GM19397 (cell line): ENCODE measurements around the gene C1QTNF3.
"Not testable (repeated sequence)": the region's sequence is repeated elsewhere in the genome, so short reads cannot be mapped to it uniquely, and the experiment has no call there.

Source experiments
- ATAC-seq: cut with Tn5 transposase; IDR thresholded peaks from one replicate; pipeline ENCODE4 v1.9.1; 2021; ENCODE audit warnings: mild to moderate bottlenecking, moderate library complexity; ENCODE audit not compliant: unreplicated experiment

The C1QTNF3 gene, protein sequence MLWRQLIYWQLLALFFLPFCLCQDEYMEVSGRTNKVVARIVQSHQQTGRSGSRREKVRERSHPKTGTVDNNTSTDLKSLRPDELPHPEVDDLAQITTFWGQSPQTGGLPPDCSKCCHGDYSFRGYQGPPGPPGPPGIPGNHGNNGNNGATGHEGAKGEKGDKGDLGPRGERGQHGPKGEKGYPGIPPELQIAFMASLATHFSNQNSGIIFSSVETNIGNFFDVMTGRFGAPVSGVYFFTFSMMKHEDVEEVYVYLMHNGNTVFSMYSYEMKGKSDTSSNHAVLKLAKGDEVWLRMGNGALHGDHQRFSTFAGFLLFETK

GRCh38 chr5:34043099-34043876 is at the start of gene C1QTNF3:
TSS of gene C1QTNF3 (minus strand) at chr5:34043213. CDS start at chr5:34043125, 88 bp downstream.
- ATAC-seq, result no peak

DNA sequence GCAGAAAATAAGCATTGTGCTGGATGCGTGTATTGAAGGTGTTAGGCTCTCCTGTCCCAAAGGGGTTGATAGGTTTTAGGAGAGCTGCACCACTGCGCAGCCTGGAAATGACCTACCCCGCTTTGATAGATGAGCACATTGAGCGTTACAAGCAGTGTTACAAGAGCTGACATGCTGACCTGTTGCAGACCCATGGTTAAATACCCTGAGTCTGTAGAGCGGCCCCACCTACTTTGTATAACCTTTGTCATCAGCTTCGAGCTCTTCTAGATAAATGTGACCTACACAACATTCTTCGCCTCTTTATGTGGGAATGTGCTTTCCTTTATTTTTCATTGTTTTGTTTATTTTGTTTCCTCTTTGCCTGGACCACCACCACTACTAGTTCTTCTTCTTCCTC is 48.0 kb upstream of the C1QTNF3 start:
- ATAC-seq, result not testable (repeated sequence)

GRCh38 chr5:34089802-34090201 is 46.8 kb upstream of the C1QTNF3 start:
- not testable (repeated sequence) for ATAC-seq

DNA sequence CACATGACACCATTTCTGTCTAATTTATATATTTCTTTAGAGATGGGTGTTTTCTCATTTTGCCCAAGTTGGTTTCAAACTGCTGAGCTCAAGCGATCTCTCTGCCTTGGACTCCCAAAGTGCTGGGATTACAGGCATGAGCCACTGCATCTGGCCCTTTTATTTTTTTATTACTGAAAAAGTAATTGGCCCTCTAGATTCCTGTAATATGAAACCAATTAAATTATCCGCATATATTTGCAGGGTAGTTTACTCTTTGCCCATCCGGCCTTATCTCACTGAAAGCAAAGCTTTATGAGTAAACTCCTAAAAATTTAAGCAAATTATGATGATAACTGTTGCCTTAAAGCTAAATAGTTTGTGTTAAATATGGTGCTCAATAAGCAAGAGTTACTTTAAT is 44.7 kb upstream of the C1QTNF3 start:
- ATAC-seq, result not testable (repeated sequence)

DNA sequence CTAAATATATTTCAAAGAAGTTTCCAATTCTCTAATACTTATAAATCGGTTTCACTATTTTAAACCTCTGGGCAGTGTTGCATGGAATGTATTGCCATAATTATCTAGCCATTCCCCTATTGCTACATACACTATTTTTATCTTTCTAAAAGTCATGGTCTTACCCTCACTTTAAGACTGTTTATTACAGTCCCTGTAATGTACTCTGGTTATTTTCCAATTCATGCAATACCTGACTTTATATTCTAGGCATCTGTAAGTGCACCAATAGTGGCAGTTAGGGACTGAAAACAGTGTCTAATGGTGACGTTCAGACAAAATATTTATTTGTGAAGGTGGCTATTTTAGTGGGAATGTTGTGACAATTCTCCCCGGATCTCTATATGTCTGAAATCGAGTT is 40.9 kb upstream of the C1QTNF3 start:
- ATAC-seq, result not testable (repeated sequence)

GRCh38 chr5:34079505-34079904 is 36.5 kb upstream of the C1QTNF3 start:
- ATAC-seq, result not testable (repeated sequence)

DNA sequence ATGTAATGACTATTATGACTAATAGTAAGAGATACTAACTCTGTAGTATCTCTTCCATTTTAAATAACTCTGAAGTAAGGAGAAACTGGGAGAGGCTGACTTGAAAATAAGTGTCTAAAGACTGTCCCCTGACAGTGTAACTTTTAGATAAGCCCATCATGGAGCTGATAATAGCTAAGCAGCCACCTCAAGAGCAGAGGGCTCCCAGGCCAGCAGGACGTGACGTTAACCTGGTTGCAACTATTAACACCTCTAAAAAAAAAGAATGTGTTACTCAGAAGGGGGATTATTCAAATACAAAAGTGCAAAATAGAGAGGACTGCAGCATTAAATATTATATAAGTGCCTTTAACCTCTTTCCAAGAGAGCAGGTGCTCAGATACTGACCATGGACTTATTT is 34.6 kb upstream of the C1QTNF3 start:
- not testable (repeated sequence) for ATAC-seq

DNA sequence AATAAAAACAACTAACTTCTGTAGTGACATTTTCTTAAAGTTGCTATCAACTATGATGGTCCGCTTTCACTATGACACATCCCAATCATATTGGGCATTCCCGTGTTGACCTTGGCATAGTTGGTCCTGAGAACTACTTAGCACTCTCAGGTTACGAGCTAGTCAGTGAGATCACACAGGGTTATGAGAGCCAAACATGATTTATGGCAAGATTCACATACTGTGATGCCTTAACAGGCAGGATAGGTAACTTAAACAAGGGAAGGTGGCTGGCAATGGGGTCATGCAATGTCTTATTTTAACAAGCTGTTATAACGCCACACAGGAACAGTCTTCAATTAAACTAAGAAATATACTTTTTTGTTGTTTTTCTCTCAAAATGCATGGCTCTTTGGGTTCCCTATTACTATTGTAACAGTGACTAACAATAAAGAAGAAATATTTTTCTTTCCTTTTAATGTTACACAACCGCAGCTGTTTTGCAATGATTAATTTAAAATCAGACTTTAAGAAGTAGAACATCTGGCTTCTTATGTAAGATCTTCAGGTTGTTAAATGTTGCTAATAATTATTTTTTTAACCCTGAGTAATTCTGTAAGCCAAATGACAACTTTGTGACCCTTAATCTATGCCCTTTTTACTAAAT is 33.8 kb upstream of the C1QTNF3 start:
- ATAC-seq, result not testable (repeated sequence)

GRCh38 chr5:34074472-34074871 is 31.5 kb upstream of the C1QTNF3 start:
- ATAC-seq, result not testable (repeated sequence)

DNA sequence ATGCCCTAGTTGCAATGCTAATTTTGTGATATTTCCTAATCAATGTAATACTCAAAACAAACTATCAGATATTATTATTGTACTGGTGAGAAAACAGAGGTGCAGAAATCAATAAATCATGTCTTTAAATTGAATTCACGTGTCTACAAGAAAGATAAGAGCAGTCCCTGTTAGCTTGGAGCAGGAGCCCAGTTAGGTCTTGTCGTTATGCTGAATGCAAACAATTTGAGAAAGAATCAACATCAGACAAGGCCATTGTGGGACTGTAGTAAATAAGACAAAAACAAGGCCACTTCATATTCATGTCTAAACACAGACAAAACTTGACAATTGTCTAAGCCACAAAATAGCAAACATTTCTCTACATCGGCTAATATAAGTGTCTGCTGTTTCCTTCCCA is 31.1 kb upstream of the C1QTNF3 start:
- not testable (repeated sequence) for ATAC-seq

DNA sequence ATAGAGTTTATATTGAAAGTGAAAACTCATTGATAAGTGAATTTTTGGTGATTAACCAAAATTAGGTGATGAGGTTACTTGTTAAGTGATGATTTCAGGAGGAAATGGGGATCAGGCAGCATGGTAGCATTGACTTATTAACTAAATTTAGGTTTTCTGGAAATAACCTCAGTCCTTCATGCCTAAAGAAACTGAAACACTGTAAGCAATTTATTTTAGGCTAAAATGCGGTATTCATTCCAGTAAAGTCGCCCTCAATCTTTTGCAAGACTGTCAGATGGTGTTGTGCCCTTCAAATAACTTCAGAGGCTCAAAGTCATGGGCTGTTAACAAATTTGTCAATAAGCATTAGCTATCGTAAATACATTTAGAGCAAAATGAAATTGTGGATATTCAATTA is 27.6 kb upstream of the C1QTNF3 start:
- not testable (repeated sequence) for ATAC-seq

- no peak for ATAC-seq
Measured at GRCh38 chr5:34064656-34065055, 21.6 kb upstream of the C1QTNF3 start.

- no peak for ATAC-seq
Measured at GRCh38 chr5:34062419-34062818, 19.4 kb upstream of the C1QTNF3 start.

- no peak for ATAC-seq
Measured at GRCh38 chr5:34061993-34062392, 19.0 kb upstream of the C1QTNF3 start.

DNA sequence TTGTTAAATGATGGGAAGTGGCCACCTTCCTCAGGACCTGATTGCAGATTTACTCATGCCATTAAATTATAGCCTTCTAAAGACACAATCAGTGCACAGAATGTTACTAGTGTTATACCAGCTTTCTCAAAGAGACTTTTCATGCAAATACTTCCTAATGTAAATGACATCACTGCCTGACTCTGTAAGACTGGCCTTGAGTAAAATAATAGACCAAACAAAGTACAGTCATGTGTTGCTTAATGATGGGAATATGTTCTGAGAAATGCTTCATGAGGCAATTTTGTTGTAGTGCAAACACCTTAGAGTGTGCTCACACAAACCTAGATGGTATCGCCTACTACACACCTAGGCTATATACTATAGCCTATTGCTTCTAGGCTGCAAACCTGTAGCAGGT is 17.0 kb upstream of the C1QTNF3 start:
- no peak for ATAC-seq

GRCh38 chr5:34058532-34058931 is 15.5 kb upstream of the C1QTNF3 start:
- ATAC-seq, result no peak

DNA sequence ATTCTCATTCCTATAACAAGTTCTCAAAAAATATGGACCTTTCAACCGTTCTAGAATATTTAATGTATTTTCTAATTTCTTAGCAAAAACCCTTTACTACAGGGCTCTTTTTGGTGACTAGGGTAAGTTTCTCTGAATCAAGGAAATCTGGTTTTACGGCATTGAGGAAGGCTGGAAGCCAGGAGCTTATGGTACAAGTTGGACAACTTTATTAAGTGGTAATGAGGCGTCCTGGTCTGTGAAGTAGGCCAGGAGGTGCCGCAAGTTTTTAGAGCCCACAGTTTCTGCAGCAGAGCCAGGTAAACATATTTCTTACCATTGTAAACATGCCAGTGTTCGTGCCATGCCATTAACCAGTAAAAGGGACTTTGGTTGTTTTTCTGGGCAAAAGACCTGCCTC is 14.6 kb upstream of the C1QTNF3 start:
- ATAC-seq, result no peak

GRCh38 chr5:34057118-34057517 is 14.1 kb upstream of the C1QTNF3 start:
- no peak for ATAC-seq

GRCh38 chr5:34055667-34056066 is 12.7 kb upstream of the C1QTNF3 start:
- ATAC-seq, result no peak

DNA sequence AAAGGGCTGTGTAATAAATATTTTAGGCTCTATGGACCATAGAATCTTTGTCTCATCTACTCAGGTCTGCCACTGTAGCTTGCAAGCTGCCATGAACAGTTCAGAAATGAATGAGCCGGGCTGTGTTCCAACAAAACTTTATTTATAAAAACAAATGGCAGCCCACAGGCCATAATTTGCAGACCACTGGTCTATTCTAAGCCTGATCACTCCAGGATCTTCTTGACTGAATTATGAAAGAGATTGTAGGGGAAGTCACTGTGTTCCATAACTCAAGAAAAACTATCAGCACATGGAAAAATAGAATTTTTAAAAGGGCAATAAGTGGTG is 11.4 kb upstream of the C1QTNF3 start:
- ATAC-seq, result no peak

DNA sequence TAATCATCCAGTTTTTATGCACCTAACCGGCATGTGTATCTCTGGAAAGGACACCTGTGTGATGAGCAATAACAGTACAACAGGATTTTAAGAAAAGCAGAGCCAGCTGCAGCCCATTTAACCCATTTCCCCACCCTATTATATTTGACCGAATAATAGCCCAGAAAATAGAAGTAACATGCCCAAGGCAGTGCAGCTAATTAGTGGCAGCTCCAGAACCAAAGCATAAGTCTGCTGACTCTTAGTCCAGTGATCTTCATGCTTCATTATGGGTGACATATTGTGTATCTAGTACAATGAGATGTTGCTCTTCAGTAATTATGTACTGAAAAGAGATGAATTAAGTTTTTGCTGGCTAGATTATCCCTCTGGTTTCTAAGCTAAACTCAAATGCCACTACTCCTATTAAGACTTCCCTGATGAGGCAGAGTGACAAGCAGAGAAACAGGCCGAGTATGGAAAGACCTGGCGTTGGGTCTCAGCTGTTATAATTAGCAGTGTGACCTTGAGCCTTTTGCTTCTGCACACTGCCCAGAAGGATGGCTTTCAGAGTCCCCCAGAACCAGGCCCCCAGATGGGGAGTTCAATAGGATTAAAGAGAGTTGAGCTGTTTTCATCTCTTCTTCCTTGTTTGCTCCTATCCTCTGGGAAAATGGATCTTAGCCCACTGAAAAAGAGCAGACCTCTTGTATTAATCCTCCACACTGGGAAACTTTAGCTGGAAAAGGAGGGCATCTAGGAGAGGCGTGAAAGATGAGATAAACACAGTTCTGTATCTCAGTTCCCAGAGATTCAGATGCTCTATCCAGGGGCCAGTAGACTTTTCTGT is 10.8 kb upstream of the C1QTNF3 start:
- ATAC-seq, result no peak
